SHP77 (cell line): ENCODE measurements around the gene PRKAB1.
"Not testable (repeated sequence)": the region's sequence is repeated elsewhere in the genome, so short reads cannot be mapped to it uniquely, and the experiment has no call there.

Source experiments
- DNase-seq, 2 experiments: peaks; one replicate each; lab custom pipeline; 2025; lab: John Stamatoyannopoulos, UW

PRKAB1 gene

GRCh38 chr12:119667577-119668323, at the start of gene PRKAB1:
PRKAB1 (plus strand) TSS chr12:119668133; CDS start chr12:119668245, 112 bp downstream.
- peak; percentile 98 to 99 for DNase-seq

- not testable (repeated sequence) for DNase-seq
Observed at GRCh38 chr12:119618328-119618896, 49.5 kb upstream of the PRKAB1 start.

GRCh38 chr12:119620490-119620889, 47.4 kb upstream of the PRKAB1 start:
- no peak for DNase-seq

GRCh38 chr12:119621878-119622277, 46.1 kb upstream of the PRKAB1 start:
- DNase-seq: no peak

GRCh38 chr12:119624966-119625365, 43.0 kb upstream of the PRKAB1 start:
- no peak for DNase-seq

- no peak for DNase-seq
Observed at GRCh38 chr12:119627019-119627643, 40.8 kb upstream of the PRKAB1 start.

- no peak for DNase-seq
Observed at GRCh38 chr12:119627686-119628085, 40.2 kb upstream of the PRKAB1 start.

GRCh38 chr12:119630223-119630780, 37.6 kb upstream of the PRKAB1 start:
- DNase-seq: no peak

- no peak for DNase-seq
Observed at GRCh38 chr12:119630962-119631550, 36.9 kb upstream of the PRKAB1 start.

- no peak for DNase-seq
Observed at GRCh38 chr12:119631930-119632678, 35.8 kb upstream of the PRKAB1 start.

GRCh38 chr12:119634743-119635142, 33.2 kb upstream of the PRKAB1 start:
- DNase-seq: no peak

- no peak for DNase-seq
Observed at GRCh38 chr12:119642986-119643385, 24.9 kb upstream of the PRKAB1 start.

GRCh38 chr12:119644930-119645329, 23.0 kb upstream of the PRKAB1 start:
- DNase-seq: no peak

- DNase-seq: no peak
Observed at GRCh38 chr12:119645535-119646059, 22.3 kb upstream of the PRKAB1 start.

GRCh38 chr12:119649202-119649808, 18.6 kb upstream of the PRKAB1 start:
- DNase-seq: peak; percentile 10 to 25

- DNase-seq: no peak
Observed at GRCh38 chr12:119652665-119653064, 15.3 kb upstream of the PRKAB1 start.

- DNase-seq: not testable (repeated sequence)
Observed at GRCh38 chr12:119657001-119657400, 10.9 kb upstream of the PRKAB1 start.

- DNase-seq: not testable (repeated sequence)
Observed at GRCh38 chr12:119658166-119658565, 9.8 kb upstream of the PRKAB1 start.

GRCh38 chr12:119659289-119659897, 8.5 kb upstream of the PRKAB1 start:
- DNase-seq: peak; percentile 17 to 47

- no peak for DNase-seq
Observed at GRCh38 chr12:119660076-119660475, 7.9 kb upstream of the PRKAB1 start.

- DNase-seq: no peak
Observed at GRCh38 chr12:119661882-119662281, 6.1 kb upstream of the PRKAB1 start.
